ENCODE data around the gene CNIH1. TPM values are rescaled to one million over a fixed set of nuclear protein-coding genes. Genes with fewer than 3 reads are reported as not detected.

CNIH1 gene
- polyA plus RNA-seq, 1 of the 3 experiments (the other 2 are of a cell fraction) = 145 TPM

DNA sequence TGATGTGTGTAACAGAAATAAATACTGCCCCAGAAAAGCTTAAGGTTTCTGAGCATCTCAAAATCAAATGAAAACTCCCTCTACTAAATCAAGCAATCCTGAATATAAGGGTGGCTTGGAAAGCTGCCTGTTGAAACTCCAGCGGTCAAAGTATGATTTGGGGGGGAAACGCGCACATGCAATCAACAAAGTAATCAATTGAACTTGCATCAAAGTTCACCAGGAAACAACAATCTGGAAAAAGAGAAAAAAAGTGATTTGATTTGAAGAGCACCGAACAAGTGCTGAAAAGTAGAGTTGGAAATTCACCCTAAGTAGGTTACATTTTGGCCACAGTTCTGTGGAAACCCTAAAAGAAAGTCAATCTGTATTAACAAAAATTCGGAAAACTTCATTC lies 700 bp downstream of the CNIH1 start:
- Histone ChIP-seq H3K9me2 (no peaks in the 10 kb centered on the region), H3K9ac (peak overlapping the region; percentile 91), H3K36me3 (replicated peaks in 1 of 2; ENCODE audit: control insufficient read depth in 1 of 2, insufficient read depth in 2 of 2, low read length in 1 of 2) (peaks cover 8 to 14% of the 10 kb centered on the region in 2 experiments), H3K4me1 (ENCODE audit: control insufficient read depth in 1 of 2, insufficient read depth in 2 of 2, low read depth in 1 of 2, low read length in 1 of 2) (peaks cover 18 to 21% of the 10 kb centered on the region in 2 experiments; a peak in 3 of 4 replicates), H3K27ac (ENCODE audit: low read depth in 2 of 2, low read length in 1 of 2) (peak overlapping the region; percentile 90 to 99), H4K20me1 (ENCODE audit: insufficient read depth) (peaks cover 16% of the 10 kb centered on the region), H3K27me3 (ENCODE audit: insufficient read depth) (no peaks in the 10 kb centered on the region), H3K4me2 (peak overlapping the region; percentile 83), H3K4me3 (ENCODE audit: low read depth in 2 of 2, low read length in 1 of 2) (peak overlapping the region; percentile 85 to 87), H3K9me3 (no peaks in the 10 kb centered on the region), H2AFZ (ENCODE audit: low read depth) (no peak overlapping the region), H3F3A (replicated peaks; ENCODE audit: insufficient read depth) (peaks cover 12% of the 10 kb centered on the region), H3K79me2 (ENCODE audit: insufficient read depth) (peaks cover 54% of the 10 kb centered on the region)
- DNase-seq = no peak
- ChIA-PET CTCF (interaction anchor here (0.6 to 2.5 kb wide), 6 partner anchors 8 to 57 kb away, joined by 3 to 8 read pairs (median 3); no protein-coding TSS in a partner anchor), POLR2A (no interaction called here)
- TF ChIP-seq TEAD4 (IDR thresholded peaks at IDR 0.05; ENCODE audit: borderline replicate concordance, insufficient read depth) (no peak), EZH2phosphoT487 (IDR thresholded peaks at IDR 0.05; ENCODE audit: borderline replicate concordance, low read depth) (no peak), YY1 (IDR thresholded peaks at IDR 0.05; ENCODE audit: low read depth) (no peak), TCF12 (IDR thresholded peaks at IDR 0.05) (no peak), SMC3 (IDR thresholded peaks at IDR 0.05; ENCODE audit: low read depth, low read length) (no peak), GATA2 (CRISPR knock-in tag; IDR thresholded peaks at IDR 0.05) (no peak), FOXM1 (IDR thresholded peaks at IDR 0.05; ENCODE audit: low read depth) (no peak), RFX5 (IDR thresholded peaks at IDR 0.05; ENCODE audit: low read length) (no peak)
- WGBS (ENCODE audit: low lambda C conversion rate) = under 1% methylated on average over 5 of the region's 5 CpGs

DNA sequence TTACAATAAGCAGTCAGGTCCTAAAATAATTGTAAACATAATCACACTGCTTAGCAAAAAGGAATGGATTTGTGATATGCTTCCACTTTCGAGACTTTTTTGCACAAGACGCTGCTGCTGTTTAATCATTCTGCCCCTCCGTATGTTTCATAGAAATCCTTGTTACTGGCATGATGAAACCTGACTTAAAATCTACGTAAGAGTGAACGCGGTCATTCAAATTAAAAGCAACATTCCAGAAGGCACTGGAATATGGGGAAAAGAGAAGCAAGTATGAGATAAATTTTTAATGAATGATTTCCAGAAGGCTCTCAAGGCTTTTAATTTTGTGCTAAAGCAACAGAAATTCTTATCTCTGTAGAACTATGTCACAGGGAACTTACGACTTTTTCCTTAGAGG lies 1.1 kb downstream of the CNIH1 start:
- Histone ChIP-seq H3K79me2 (ENCODE audit: insufficient read depth) (peaks cover 58% of the 10 kb centered on the region), H2AFZ (ENCODE audit: low read depth) (no peak overlapping the region), H3K9me3 (no peaks in the 10 kb centered on the region), H3K9me2 (no peaks in the 10 kb centered on the region), H3K4me3 (ENCODE audit: low read depth in 2 of 2, low read length in 1 of 2) (peak overlapping the region; percentile 85 to 87), H3K4me2 (peak overlapping the region; percentile 83), H4K20me1 (ENCODE audit: insufficient read depth) (peaks cover 20% of the 10 kb centered on the region), H3K27me3 (ENCODE audit: insufficient read depth) (no peaks in the 10 kb centered on the region), H3K4me1 (ENCODE audit: control insufficient read depth in 1 of 2, insufficient read depth in 2 of 2, low read depth in 1 of 2, low read length in 1 of 2) (peaks cover 18 to 21% of the 10 kb centered on the region in 2 experiments; a peak in 3 of 4 replicates), H3F3A (replicated peaks; ENCODE audit: insufficient read depth) (peaks cover 14% of the 10 kb centered on the region), H3K27ac (ENCODE audit: low read depth in 2 of 2, low read length in 1 of 2) (peak overlapping the region; percentile 90 to 99), H3K9ac (peak overlapping the region; percentile 91), H3K36me3 (replicated peaks in 1 of 2; ENCODE audit: control insufficient read depth in 1 of 2, insufficient read depth in 2 of 2, low read length in 1 of 2) (peaks cover 8 to 14% of the 10 kb centered on the region in 2 experiments)
- 59% methylated on average over 7 of the region's 7 CpGs for WGBS (ENCODE audit: low lambda C conversion rate)
- no peak for DNase-seq
- TF ChIP-seq SMC3 (IDR thresholded peaks at IDR 0.05; ENCODE audit: low read depth, low read length) = no peak
- ChIA-PET POLR2A (no interaction called here), CTCF (interaction anchor here (0.9 to 1.2 kb wide), 4 partner anchors 8 to 48 kb away, joined by 3 to 4 read pairs (median 3); no protein-coding TSS in a partner anchor)

DNA sequence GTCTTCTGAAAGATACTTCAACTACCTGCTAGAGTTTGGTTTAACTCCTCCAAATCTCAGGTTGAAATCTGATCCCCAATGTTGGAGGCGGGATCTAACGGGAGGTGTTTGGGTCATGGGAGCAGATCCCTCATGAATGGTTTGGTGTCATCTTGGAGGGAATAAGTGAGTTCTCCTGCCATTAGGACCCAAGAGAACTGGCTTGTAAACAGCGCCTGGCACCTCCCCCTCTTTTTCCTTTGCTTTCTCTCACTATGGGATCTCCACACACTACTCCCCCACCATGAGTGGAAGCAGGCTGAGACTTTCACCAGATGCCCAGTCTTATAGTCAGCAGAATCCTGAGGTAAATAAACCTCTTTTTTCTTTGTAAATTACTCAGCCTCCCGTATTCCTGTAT lies 2.5 kb downstream of the CNIH1 start:
- H3K4me1 ChIP-seq (ENCODE audit: control insufficient read depth in 1 of 2, insufficient read depth in 2 of 2, low read depth in 1 of 2, low read length in 1 of 2) = peaks cover 18% of the 10 kb centered on the region in 2 experiments; a peak in 3 of 4 replicates
- TF ChIP-seq GABPA (IDR thresholded peaks at IDR 0.05; ENCODE audit: low read depth) (no peak), GATA2 (CRISPR knock-in tag; IDR thresholded peaks at IDR 0.05) (no peak), TCF12 (IDR thresholded peaks at IDR 0.05) (no peak), ELF1 (IDR thresholded peaks at IDR 0.05) (no peak), EP300 (IDR thresholded peaks at IDR 0.05; ENCODE audit: borderline replicate concordance in 1 of 2, low read depth in 1 of 2, low read length in 1 of 2) (no peak), MXI1 (IDR thresholded peaks at IDR 0.05; ENCODE audit: low read depth, low read length) (no peak), NFIC (IDR thresholded peaks at IDR 0.05; ENCODE audit: borderline replicate concordance) (no peak), SMC3 (IDR thresholded peaks at IDR 0.05; ENCODE audit: low read depth, low read length) (no peak), TAF1 (IDR thresholded peaks at IDR 0.05; ENCODE audit: borderline replicate concordance, low read depth, low read length) (no peak), YY1 (IDR thresholded peaks at IDR 0.05; ENCODE audit: low read depth) (no peak), RCOR1 (IDR thresholded peaks at IDR 0.05; ENCODE audit: low read length) (no peak), RXRA (IDR thresholded peaks at IDR 0.05; ENCODE audit: borderline replicate concordance, low read depth) (no peak), MEF2A (IDR thresholded peaks at IDR 0.05; ENCODE audit: borderline replicate concordance, low read depth) (no peak), JUND (IDR thresholded peaks at IDR 0.05) (no peak)
- TF ChIP-seq, protein P1, sequence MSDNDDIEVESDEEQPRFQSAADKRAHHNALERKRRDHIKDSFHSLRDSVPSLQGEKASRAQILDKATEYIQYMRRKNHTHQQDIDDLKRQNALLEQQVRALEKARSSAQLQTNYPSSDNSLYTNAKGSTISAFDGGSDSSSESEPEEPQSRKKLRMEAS (IDR thresholded peaks at IDR 0.05; ENCODE audit: low read depth) = no peak
- TF ChIP-seq, protein P2, sequence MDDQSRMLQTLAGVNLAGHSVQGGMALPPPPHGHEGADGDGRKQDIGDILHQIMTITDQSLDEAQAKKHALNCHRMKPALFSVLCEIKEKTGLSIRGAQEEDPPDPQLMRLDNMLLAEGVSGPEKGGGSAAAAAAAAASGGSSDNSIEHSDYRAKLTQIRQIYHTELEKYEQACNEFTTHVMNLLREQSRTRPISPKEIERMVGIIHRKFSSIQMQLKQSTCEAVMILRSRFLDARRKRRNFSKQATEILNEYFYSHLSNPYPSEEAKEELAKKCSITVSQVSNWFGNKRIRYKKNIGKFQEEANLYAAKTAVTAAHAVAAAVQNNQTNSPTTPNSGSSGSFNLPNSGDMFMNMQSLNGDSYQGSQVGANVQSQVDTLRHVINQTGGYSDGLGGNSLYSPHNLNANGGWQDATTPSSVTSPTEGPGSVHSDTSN (IDR thresholded peaks at IDR 0.05) = no peak
- TF ChIP-seq, protein P3, sequence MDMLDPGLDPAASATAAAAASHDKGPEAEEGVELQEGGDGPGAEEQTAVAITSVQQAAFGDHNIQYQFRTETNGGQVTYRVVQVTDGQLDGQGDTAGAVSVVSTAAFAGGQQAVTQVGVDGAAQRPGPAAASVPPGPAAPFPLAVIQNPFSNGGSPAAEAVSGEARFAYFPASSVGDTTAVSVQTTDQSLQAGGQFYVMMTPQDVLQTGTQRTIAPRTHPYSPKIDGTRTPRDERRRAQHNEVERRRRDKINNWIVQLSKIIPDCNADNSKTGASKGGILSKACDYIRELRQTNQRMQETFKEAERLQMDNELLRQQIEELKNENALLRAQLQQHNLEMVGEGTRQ (IDR thresholded peaks at IDR 0.05; ENCODE audit: borderline replicate concordance, low read depth, low read length) = no peak
- no peak for DNase-seq
- H2AFZ ChIP-seq (ENCODE audit: low read depth) = no peak overlapping the region
- ChIA-PET CTCF (no interaction called here), POLR2A (no interaction called here)
- peaks cover 71% of the 10 kb centered on the region for H3K79me2 ChIP-seq (ENCODE audit: insufficient read depth)
- H3K9ac ChIP-seq = no peak overlapping the region
- peaks cover 14 to 24% of the 10 kb centered on the region in 2 experiments for H3K36me3 ChIP-seq (replicated peaks in 1 of 2; ENCODE audit: control insufficient read depth in 1 of 2, insufficient read depth in 2 of 2, low read length in 1 of 2)
- no peaks in the 10 kb centered on the region for H3K9me3 ChIP-seq
- H3K4me3 ChIP-seq (ENCODE audit: low read depth in 2 of 2, low read length in 1 of 2) = no peak overlapping the region
- 96% methylated on average over 4 of the region's 4 CpGs for WGBS (ENCODE audit: low lambda C conversion rate)
- no peak overlapping the region for H3K27ac ChIP-seq (ENCODE audit: low read depth in 2 of 2, low read length in 1 of 2)
- H3K4me2 ChIP-seq = no peak overlapping the region
- no peaks in the 10 kb centered on the region for H3K27me3 ChIP-seq (ENCODE audit: insufficient read depth)
- H3F3A ChIP-seq (replicated peaks; ENCODE audit: insufficient read depth) = peaks cover 19% of the 10 kb centered on the region
- H3K9me2 ChIP-seq = no peaks in the 10 kb centered on the region
- H4K20me1 ChIP-seq (ENCODE audit: insufficient read depth) = peaks cover 31% of the 10 kb centered on the region
